Body of pancreas (tissue), 4 donors: Measurements from ENCODE around the gene PRR15L.

ENCODE experiments used
- CTCF ChIP-seq, 7 experiments: fragments of 450-650 bp in 4 of 7; fragments of 200-600 bp in 3 of 7; sonication (generic) in 3 of 7; IDR thresholded peaks; one replicate each; pipeline ENCODE4 v1.5.1; 2016 to 2019; ENCODE audit warnings: antibody characterized with exemption in 7 of 7
- POLR2A ChIP-seq, 3 donors: fragments of 450-650 bp; IDR thresholded peaks; one replicate each; pipeline ENCODE4 v1.6.1; 2016; ENCODE audit warnings: antibody characterized with exemption in 3 of 3, mild to moderate bottlenecking in 2 of 3

GRCh38 chr17:47998044-47998443 is 40.4 kb upstream of the PRR15L start:
- TF ChIP-seq POLR2A (IDR thresholded peaks at IDR 0.05) (no peak), CTCF (IDR thresholded peaks at IDR 0.05) (no peak)
